HepG2 (cell line): ENCODE data around the gene ADAMTSL4. TPM values are rescaled to one million over a fixed set of nuclear protein-coding genes. Genes with fewer than 3 reads are reported as not detected.
A peak's percentile ranks its signal among the peaks of the same experiment; 100 is the strongest.

Experiments used
- ATAC-seq: fragments of 200-7000 bp; cut with Tn5 transposase; 3 replicates; pipeline ENCODE4 v1.9.1; 2020; ENCODE audit warnings: mild to moderate bottlenecking, moderate library complexity
- BruUV-seq: library from RNA; stranded (reverse); fragments of 400-500 nt; replicated peaks from 2 replicates; lab custom pipeline; 2021; lab: Mats Ljungman, UMichigan
- CTCF ChIA-PET: fragments of 300-600 bp; formaldehyde crosslinking; extraction: SDS; loops from one replicate; lab custom pipeline; 2021; ENCODE audit warnings: low total read pairs, inconsistent platforms, low intra/inter-chr PET ratio; lab: Yijun Ruan, JAX
- POLR2A ChIA-PET: fragments of 350-600 bp; sonication (Branson Sonifier 250); formaldehyde crosslinking; loops from one replicate; lab custom pipeline; 2020; ENCODE audit warnings: antibody characterized with exemption, inconsistent platforms; lab: Yijun Ruan, JAX
- DNase-seq: peaks from one replicate; pipeline ENCODE4 v3.0.0-alpha.2; 2015; ENCODE audit warnings: low spot score
- FAIRE-seq: peaks from 3 replicates; lab custom pipeline; 2011; peaks lifted over from hg19 to GRCh38; lab: Jason Lieb, UNC
- H2AFZ ChIP-seq: one replicate; pipeline ENCODE4 v1.6.1; 2011; ENCODE audit warnings: low read length, inconsistent platforms
- H3K27ac ChIP-seq: fragments of 300-600 bp; 3 replicates; pipeline ENCODE4 v1.8.0; 2011; ENCODE audit warnings: mixed run types, mild to moderate bottlenecking, mixed read lengths, low read length, inconsistent platforms; ENCODE audit not compliant: insufficient read depth; ENCODE audit errors: extremely low read length
- H3K27me3 ChIP-seq, 2 experiments: fragments of 200-600 bp in 1 of 2; 2 replicates in 1 of 2; 3 replicates in 1 of 2; pipeline versions ENCODE4 v1.6.0 to v1.8.0; 2011; ENCODE audit warnings: low read length in 2 of 2, mild to moderate bottlenecking in 2 of 2, moderate library complexity in 2 of 2, inconsistent platforms in 1 of 2; ENCODE audit not compliant: insufficient read depth in 2 of 2, control insufficient read depth in 1 of 2
- H3K36me3 ChIP-seq, 2 experiments: fragments of 200-600 bp in 1 of 2; replicated peaks in 1 of 2; 2 replicates in 1 of 2; 3 replicates in 1 of 2; pipeline versions ENCODE4 v1.5.1 to v1.8.0; 2011; ENCODE audit warnings: low read length in 2 of 2, inconsistent platforms in 1 of 2; ENCODE audit not compliant: insufficient read depth in 2 of 2, control insufficient read depth in 1 of 2
- H3K4me1 ChIP-seq: 2 replicates; pipeline ENCODE4 v1.5.1; 2012; ENCODE audit warnings: low read length, inconsistent platforms; ENCODE audit not compliant: insufficient read depth
- H3K4me2 ChIP-seq: 2 replicates; pipeline ENCODE4 v1.6.0; 2011; ENCODE audit warnings: low read depth, low read length, inconsistent platforms
- H3K4me3 ChIP-seq, 3 experiments: fragments of 200-600 bp in 1 of 3; sonication (generic), shearing (Covaris generic) in 1 of 3; replicated peaks in 1 of 3; 2 replicates each; pipeline ENCODE4 v1.5.1; 2011 to 2016; ENCODE audit warnings: low read length in 3 of 3, inconsistent platforms in 2 of 3, low read depth in 2 of 3, mild to moderate bottlenecking in 2 of 3, control low read depth in 1 of 3, mixed read lengths in 1 of 3; ENCODE audit not compliant: insufficient read depth in 1 of 3
- H3K79me2 ChIP-seq: one replicate; pipeline ENCODE4 v1.6.1; 2011; ENCODE audit warnings: low read length, inconsistent platforms; ENCODE audit not compliant: insufficient read depth
- H3K9ac ChIP-seq: 2 replicates; pipeline ENCODE4 v1.6.0; 2011; ENCODE audit warnings: mild to moderate bottlenecking, low read depth, low read length, inconsistent platforms; ENCODE audit not compliant: insufficient read depth
- H3K9me3 ChIP-seq: 2 replicates; pipeline ENCODE4 v1.5.1; 2012; ENCODE audit warnings: mild to moderate bottlenecking, low read length
- H4K20me1 ChIP-seq: 2 replicates; pipeline ENCODE4 v1.6.0; 2011; ENCODE audit warnings: inconsistent platforms, mild to moderate bottlenecking, low read length, moderate library complexity; ENCODE audit not compliant: insufficient read depth
- ARID5B ChIP-seq: IDR thresholded peaks from 2 replicates; pipeline ENCODE4 v1.4.0; 2020; ENCODE audit warnings: mild to moderate bottlenecking, missing genetic modification reagents
- CEBPG ChIP-seq: IDR thresholded peaks from 2 replicates; pipeline ENCODE4 v1.6.1; 2016
- GABPA ChIP-seq, 2 experiments: IDR thresholded peaks; 2 replicates each; pipeline ENCODE4 v1.6.1; 2011 to 2016; ENCODE audit warnings: low read depth in 2 of 2, low read length in 1 of 2, missing biosample characterization in 1 of 2, missing genetic modification characterization in 1 of 2
- MYPOP ChIP-seq: sonication (generic); formaldehyde crosslinking; IDR thresholded peaks from 2 replicates; pipeline ENCODE4 v1.8.1; 2023; ENCODE audit warnings: mild to moderate bottlenecking, moderate library complexity, missing genetic modification reagents
- NFATC3 ChIP-seq: sonication (generic); formaldehyde crosslinking; IDR thresholded peaks from 2 replicates; pipeline ENCODE4 v1.5.1; 2020; ENCODE audit warnings: mild to moderate bottlenecking, missing genetic modification reagents
- POLR2A ChIP-seq, 2 experiments: IDR thresholded peaks; 2 replicates each; pipeline ENCODE4 v1.6.1; 2011; ENCODE audit warnings: low read depth in 2 of 2, low read length in 2 of 2, mild to moderate bottlenecking in 1 of 2, moderate library complexity in 1 of 2; ENCODE audit not compliant: insufficient read depth in 1 of 2
- RBFOX2 ChIP-seq: fragments of 200-400 bp; formaldehyde crosslinking; IDR thresholded peaks from 2 replicates; pipeline ENCODE4 v1.6.1; 2017; ENCODE audit warnings: low read depth, mild to moderate bottlenecking, low read length
- ZNF747 ChIP-seq: sonication (generic); formaldehyde crosslinking; IDR thresholded peaks from 2 replicates; pipeline ENCODE4 v1.8.1; 2023; ENCODE audit warnings: missing genetic modification reagents, mild to moderate bottlenecking, borderline replicate concordance
- ZNF75D ChIP-seq: sonication (generic); formaldehyde crosslinking; IDR thresholded peaks from 2 replicates; pipeline ENCODE4 v1.8.1; 2023; ENCODE audit warnings: missing genetic modification reagents, mild to moderate bottlenecking, borderline replicate concordance
- in situ Hi-C: cut with HindIII; loops from 2 replicates; pipeline ENCODE4 v1.10.0; 2017; ENCODE audit warnings: low pct_unique_long_range_greater_than_20kb; ENCODE audit not compliant: extremely low pct_ligation_motif_present
- intact Hi-C: fragments of 100-400 bp; cut with micrococcal nuclease; formaldehyde crosslinking; loops from one replicate; pipeline ENCODE4 v1.10.0; 2022; ENCODE audit not compliant: unreplicated experiment
- polyA plus RNA-seq, 8 experiments: library from polyadenylated mRNA; depleted of rRNA in 3 of 8; stranded (reverse) in 7 of 8; unstranded in 1 of 8; fragments of >200 nt; fragmentation: Illumina TruSeq in 4 of 8; extraction: Trizol in 4 of 8; gene quantifications; 2 replicates each; pipeline versions ENCODE4 v1.2.1 to v1.2.3, GENCODE V29; 2011 to 2016; ENCODE audit warnings: low read depth in 4 of 8, missing spikeins in 1 of 8, mixed read lengths in 1 of 8; ENCODE audit not compliant: insufficient read depth in 1 of 8
- total RNA-seq, 5 experiments: library from RNA; depleted of rRNA; stranded (reverse); fragments of >200 nt; fragmentation: Illumina TruSeq; extraction: Trizol; gene quantifications; 2 replicates each; pipeline ENCODE4 v1.2.3, GENCODE V29; 2016; ENCODE audit warnings: low read depth in 1 of 5
- TF ChIP-seq, protein P1 (sequence below): IDR thresholded peaks from 2 replicates; pipeline ENCODE4 v1.6.1; 2018; ENCODE audit warnings: missing genetic modification reagents

Gene ADAMTSL4
- total and polyA plus RNA-seq, 2 of the 13 experiments (the other 11 are each of a cell fraction or from before 2014, with no cell fraction given): 3.9 to 16.4 TPM

DNA sequence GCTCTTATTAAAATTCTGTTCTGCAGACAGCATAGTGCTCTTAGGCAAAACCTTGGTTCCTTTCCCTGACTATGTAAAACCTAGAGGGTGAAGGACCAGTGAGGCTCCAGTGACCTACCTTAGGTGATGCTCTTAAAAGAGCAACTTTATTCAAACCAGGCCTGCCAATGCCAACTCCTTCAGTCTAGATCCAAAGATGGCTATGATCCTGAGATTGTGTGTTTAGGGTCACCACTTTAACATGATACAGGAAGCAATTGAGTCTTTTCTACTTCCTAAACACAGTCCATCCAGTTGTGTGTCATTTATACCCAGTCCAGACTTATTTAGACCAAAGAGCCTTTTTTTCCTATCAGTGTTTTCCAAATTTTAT lies 19.4 kb downstream of the ADAMTSL4 start:
- in situ Hi-C loops: no loop called here
- Histone ChIP-seq H3K27me3 (no peaks in the 10 kb centered on the region), H3K4me3 (peak overlapping the region in 1 of 3 experiments; percentile 5; a peak in 1 of 6 replicates), H3K36me3 (peaks cover 0 to 8% of the 10 kb centered on the region in 2 experiments; a peak in 3 of 5 replicates), H3K9ac (no peak overlapping the region), H3K27ac (peak overlapping the region; percentile 65), H3K9me3 (no peaks in the 10 kb centered on the region), H3K4me2 (peak overlapping the region; percentile 77), H3K79me2 (peaks cover 40% of the 10 kb centered on the region), H4K20me1 (peaks cover 19% of the 10 kb centered on the region), H2AFZ (no peak overlapping the region), H3K4me1 (peaks cover 78% of the 10 kb centered on the region)
- intact Hi-C loops: loop anchor here (1.0 kb wide), 1 partner anchor 9 kb away; no protein-coding TSS in a partner anchor
- FAIRE-seq (no peak), DNase-seq (no peak), ATAC-seq (peak; percentile 11)
- CTCF ChIA-PET: no interaction called here
- TSS peak; percentile 92 for BruUV-seq
- POLR2A ChIA-PET: interaction anchor here (0.6 to 13.0 kb wide), 14 partner anchors 7 to 409 kb away, joined by 3 to 469 read pairs (median 3); partner anchors contain the start of genes CA14, ENSA, FALEC and MCL1
- TF ChIP-seq, protein P1, sequence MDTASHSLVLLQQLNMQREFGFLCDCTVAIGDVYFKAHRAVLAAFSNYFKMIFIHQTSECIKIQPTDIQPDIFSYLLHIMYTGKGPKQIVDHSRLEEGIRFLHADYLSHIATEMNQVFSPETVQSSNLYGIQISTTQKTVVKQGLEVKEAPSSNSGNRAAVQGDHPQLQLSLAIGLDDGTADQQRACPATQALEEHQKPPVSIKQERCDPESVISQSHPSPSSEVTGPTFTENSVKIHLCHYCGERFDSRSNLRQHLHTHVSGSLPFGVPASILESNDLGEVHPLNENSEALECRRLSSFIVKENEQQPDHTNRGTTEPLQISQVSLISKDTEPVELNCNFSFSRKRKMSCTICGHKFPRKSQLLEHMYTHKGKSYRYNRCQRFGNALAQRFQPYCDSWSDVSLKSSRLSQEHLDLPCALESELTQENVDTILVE (CRISPR knock-in tag): 0 out of 2 replicates have a peak, but pooled peaks have one; percentile 6
- TF ChIP-seq MYPOP (CRISPR knock-in tag) (no peak), ZNF75D (CRISPR knock-in tag) (no peak), NFATC3 (CRISPR knock-in tag) (no peak), ARID5B (CRISPR knock-in tag) (no peak), RBFOX2 (peak; percentile 56), POLR2A (IDR thresholded peaks at IDR 0.05; ENCODE audit: insufficient read depth in 1 of 2, low read depth in 2 of 2, low read length in 2 of 2) (peak in 1 of 2 experiments; percentile 45; a peak in 1 of 4 replicates), ZNF747 (0 out of 2 replicates have a peak, but pooled peaks have one; percentile 11), CEBPG (no peak), GABPA (IDR thresholded peaks at IDR 0.05; ENCODE audit: low read depth, low read length) (no peak), GABPA (CRISPR knock-in tag; IDR thresholded peaks at IDR 0.05; ENCODE audit: low read depth) (0 out of 2 replicates have a peak, but pooled peaks have one; percentile 10)
